HG03342 (cell line): ENCODE measurements around the gene NEUROD4.

Experiments
- ATAC-seq: cut with Tn5 transposase; IDR thresholded peaks from one replicate; pipeline ENCODE4 v1.9.1; 2021; ENCODE audit warnings: mild to moderate bottlenecking, moderate library complexity; ENCODE audit not compliant: unreplicated experiment

The NEUROD4 gene

GRCh38 chr12:54997929-54998522 lies 21.7 kb upstream of the NEUROD4 start:
- ATAC-seq, result no peak

DNA sequence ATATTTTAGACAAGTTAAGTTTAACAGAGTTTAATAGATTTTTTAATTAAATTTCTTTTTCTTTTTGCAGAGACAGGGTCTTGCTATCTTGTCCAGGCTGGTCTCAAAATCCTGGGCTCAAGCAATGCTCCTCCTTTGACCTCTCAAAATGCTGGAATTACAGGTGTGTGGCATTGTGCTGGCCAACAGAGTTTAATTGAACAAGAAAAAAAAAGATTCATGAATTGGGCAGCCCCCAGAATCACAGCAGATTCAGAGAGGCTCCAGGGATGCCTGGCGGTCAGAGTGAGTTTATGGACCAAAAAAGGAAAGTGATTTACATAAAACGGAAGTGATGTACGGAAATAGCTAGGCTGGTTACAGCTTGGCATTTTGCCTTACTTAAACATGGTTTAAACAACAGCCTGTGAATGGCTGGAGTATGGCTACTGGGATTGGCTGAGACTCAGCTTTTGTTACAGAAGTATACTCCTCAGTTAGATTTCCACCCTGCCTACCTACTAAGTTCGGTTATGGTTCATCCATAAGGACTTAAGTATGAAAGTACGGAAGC lies 20.7 kb upstream of the NEUROD4 start:
- ATAC-seq, result no peak

DNA sequence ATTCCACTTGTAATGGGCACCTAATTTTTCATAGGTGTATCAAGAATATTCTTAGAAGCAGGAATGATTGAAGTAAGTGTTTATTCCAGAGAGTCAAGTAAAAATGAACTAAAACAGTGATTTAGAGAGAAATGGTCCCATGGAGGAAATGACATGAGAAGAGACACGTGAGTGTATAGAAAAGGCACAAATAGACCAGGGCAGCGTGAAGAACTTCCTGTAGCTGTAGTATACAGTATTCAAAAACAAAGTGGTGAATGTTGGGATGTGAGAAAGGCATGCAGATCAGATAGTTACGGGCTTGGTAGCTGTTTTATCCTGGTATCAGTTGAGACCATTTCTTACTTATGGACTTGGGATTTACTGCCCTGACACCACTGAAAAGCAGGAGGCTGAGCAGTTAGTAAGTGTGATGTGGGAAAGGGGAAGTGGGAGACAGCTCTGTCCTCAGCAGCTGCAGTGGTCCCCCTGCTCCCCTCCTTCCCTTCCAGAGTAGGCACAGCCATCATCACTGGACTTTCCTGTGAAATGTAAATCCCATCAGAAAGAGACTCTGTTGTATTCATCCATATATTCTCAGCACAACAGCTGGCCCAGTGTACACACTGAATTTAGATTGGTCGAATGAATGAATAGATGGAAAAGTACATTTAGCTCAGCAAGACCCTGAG lies 18.4 kb upstream of the NEUROD4 start:
- no peak for ATAC-seq

DNA sequence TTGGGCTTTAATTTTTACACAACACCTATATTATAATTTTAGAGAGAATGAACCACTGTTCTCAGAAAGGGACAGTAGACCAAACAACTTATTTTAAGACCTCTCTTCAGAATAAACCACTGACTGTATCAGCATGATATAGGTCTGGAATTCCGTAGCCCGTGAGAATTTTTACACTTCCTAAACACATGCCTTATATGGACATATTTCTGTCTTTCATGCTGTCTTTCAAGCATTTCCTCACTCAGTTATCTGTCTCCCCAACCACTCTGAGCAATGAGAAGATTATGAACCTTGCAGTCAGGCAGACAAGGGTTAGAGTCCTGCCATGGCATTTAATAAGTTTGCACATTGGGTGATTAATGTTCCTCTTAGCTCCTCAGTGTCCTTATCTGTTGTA lies 17.4 kb upstream of the NEUROD4 start:
- ATAC-seq, result no peak

GRCh38 chr12:55008944-55009585 lies 10.7 kb upstream of the NEUROD4 start:
- ATAC-seq, result no peak

- ATAC-seq, result no peak
Observed at GRCh38 chr12:55017416-55017925, 2.3 kb upstream of the NEUROD4 start.

- ATAC-seq, result no peak
Observed at GRCh38 chr12:55024575-55024974, 4.8 kb downstream of the NEUROD4 start.

DNA sequence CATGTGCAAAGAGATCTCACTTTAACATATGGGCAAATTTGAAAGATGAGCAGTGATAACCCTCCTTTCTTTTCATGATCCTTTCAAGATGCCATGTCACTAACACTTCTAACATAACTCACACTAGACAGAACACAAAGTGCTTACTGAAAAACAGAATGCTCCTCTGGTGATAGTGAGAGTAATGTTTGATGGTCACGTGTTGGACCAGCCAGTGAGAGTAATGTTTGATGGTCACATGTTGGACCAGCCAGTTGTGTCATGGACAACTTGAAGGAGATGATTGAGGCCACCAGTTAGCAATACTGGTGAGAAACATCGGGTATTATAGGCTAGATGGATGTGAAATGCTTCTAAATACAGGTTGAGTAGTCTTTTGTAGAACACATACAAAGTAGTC lies 5.7 kb downstream of the NEUROD4 start:
- ATAC-seq, result no peak

DNA sequence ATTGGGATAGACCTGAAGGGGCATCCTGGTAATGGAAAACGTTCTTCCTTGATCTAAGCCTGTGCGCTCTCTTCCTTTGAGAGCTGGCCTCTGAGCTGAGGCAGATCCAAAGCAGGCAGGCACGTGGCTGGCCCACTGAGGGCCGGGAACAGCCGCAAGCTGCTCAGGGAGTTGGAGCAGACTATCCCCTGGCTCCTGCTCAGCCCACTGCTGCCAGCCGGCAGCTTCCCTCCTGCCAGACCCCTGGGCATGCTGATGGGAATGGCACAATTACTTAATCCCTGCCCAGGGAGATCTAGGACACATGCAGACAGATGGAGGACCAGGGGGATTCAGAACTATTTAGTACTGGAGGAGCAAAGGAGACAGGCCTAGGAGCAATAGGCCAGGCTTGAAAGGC lies 14.4 kb downstream of the NEUROD4 start:
- ATAC-seq, result no peak

GRCh38 chr12:55036326-55037115 lies 16.7 kb downstream of the NEUROD4 start:
- no peak for ATAC-seq

DNA sequence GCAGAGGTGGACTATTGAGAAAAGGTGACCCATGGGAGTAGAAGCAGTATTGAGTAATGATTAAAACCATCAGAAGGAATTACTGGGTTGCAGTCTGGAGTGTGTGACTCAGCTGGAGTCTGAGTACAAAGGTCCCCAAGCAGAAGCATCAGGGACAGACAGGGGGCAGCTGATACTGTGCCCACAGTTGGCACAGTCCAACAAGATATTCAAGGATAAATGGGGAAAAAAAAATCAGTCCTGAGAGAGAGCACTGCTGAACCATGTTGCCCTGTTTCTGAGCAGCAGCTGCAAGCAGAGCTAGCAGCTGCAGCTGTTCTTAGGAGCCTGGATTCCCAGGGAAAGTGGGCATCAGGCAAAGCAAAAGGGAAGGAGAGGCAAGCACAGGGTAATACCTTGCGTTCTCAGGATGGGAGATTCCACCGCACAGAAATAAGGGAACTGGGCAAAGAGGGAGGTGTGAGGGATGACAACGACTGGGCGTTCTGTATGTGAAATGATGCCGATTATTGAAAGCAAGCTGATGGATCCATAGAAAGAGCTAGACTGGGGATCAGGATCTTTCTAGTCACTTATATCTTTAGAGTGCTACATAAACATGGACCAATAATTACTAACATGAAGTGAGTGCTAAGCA lies 17.7 kb downstream of the NEUROD4 start:
- ATAC-seq, result no peak

DNA sequence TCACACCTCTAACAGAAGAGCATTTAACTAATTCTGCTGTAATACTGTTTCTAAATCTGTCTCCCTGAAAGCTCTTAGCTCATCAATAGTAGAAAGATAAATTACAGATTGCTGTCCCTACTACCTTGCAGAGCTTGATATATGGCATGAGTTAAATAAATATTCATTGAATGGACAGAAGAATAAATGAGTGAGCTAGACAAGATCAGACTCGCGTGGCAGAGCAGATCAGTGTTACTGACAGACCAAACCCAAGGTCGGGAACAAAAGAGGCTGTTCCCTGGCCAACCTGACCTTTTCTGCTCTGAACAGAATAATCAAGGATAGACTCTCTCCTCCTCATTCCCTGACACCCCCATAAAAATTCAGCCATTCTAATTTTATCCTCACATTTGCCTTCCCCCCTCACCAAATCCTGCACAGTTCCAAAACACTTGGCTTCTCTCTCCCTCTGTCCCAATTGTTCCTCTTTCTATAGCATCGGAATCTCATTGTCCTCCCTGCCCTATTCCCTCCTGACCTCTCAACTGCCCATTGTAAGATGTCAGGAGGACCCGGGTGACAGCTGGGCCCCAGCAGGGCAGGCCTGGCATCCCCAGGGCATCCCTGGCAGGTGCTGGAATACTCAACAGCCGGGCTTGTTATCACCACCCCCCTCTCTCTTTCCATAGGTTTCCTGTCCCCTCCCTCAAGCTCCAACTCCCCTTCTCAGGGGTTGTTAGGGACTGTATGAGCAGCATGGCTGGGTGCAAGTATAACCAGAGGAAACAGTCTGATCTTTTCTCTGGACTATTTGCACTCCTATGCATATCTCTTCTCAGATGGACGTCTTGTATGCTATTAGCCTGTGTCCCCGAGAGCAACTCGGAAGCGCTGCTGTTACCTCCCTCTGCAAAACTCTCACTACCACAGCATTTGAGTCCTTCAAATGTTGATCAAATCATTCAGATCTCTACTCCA lies 19.9 kb downstream of the NEUROD4 start:
- no peak for ATAC-seq

DNA sequence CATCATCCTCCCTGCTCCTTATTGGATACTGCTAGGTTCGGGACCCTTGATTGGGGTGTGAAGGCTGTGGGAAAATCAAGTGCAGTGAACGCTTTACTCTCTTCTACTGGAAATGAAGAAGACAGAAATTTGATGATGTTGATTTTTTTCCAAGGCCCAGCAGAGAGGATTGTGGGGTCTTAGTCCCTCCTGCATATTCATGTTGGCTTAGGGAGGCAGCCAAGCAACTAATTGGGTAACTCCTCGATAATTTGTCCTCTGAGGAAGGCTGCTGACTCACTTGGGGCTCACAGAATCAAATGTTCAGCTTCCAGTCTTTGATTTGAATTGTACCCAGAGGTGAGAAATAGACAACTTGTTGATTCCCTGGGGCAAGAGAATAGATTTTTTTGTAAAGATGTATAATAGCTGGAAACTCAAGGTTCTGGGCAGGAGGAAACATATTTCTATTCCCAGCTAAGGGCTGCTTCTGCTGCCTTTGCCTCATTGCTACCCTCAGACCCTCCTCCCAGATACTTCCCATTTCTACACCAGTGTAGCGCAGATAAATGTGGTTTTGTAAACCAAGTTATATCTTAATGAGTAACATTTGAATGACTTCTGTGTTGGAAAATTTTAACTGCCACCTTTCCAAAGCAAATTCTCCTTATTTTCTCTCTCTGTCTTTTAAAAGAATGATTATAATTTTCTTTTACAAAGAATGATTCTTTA lies 21.7 kb downstream of the NEUROD4 start:
- no peak for ATAC-seq

GRCh38 chr12:55043542-55043941 lies 23.8 kb downstream of the NEUROD4 start:
- no peak for ATAC-seq

DNA sequence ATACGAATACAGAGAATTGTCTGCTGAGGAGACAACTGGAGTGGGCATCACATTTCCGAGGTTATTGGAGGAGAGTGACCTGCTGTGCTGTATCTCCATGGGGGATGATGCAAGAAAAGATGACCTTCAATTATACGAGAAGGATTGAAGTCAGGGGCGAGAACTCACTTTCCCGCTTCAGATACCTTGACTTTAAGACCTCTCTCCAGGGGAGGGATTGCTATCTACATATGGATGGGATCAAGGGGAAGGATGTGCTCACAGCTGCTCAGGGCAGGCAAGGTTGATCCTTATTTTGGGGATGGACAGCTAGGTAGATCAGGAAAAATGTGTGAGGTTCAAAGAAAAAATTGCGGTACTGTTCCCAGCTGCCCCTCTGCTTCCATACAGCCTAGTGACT lies 24.4 kb downstream of the NEUROD4 start:
- ATAC-seq, result no peak

- ATAC-seq, result no peak
Observed at GRCh38 chr12:55049676-55050075, 29.9 kb downstream of the NEUROD4 start.

DNA sequence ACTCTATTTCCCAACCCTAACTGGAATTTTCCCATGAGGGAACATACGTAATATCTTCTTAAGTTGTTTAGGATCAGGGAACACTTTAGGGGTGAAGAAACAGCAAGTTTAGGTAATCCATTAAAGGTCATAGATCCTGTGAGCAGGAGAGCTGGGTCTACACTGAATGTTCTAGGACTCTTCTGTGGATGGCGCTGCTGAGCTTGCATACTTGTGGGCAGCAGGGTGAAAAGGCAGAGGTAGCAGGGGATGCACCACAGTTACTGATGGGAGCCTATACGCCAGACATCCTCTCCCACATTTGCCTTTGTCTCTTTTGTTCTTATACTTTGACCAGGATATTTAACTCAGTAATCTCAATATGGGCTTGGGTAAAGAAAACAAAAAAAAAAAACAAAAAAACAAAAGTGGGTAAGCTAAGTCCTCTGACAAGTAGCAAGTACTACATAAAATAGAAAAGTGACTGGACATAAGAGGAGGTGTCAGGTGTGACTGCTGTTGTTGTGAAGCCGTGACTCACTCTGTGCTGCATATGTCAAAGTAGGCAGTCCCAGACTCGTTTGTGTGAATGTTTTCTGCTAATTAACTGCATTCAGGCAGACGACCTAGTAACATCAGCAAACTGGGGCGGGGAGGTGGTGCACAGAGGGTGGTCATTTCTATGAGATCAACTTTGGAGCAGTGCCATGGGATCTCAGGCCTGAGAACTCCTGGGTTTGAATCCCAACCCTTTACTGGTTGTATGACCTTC lies 31.6 kb downstream of the NEUROD4 start:
- ATAC-seq, result no peak

- no peak for ATAC-seq
Observed at GRCh38 chr12:55057481-55057880, 37.7 kb downstream of the NEUROD4 start.
